BLaER1 treated with 17β-estradiol and CSF1 and Interleukin-3, amounts not matched to agents 10 nM and 100 nM (cell line): ENCODE data around the gene CCDC185.

Source experiments
- H3K27ac ChIP-seq, 11 experiments: shearing (Covaris generic); formaldehyde crosslinking; 2 replicates each; pipeline ENCODE4 v1.8.1; 2022
- H3K27me3 ChIP-seq, 11 experiments: shearing (Covaris generic); formaldehyde crosslinking; 2 replicates each; pipeline ENCODE4 v1.8.1; 2022
- H3K36me3 ChIP-seq, 11 experiments: shearing (Covaris generic); formaldehyde crosslinking; 2 replicates each; pipeline ENCODE4 v1.8.1; 2022
- H3K4me1 ChIP-seq, 10 experiments: shearing (Covaris generic); formaldehyde crosslinking; 2 replicates each; pipeline ENCODE4 v1.8.1; 2022
- H3K4me2 ChIP-seq, 11 experiments: shearing (Covaris generic); formaldehyde crosslinking; 2 replicates each; pipeline ENCODE4 v1.8.1; 2022
- H3K4me3 ChIP-seq, 10 experiments: shearing (Covaris generic); formaldehyde crosslinking; 2 replicates each; pipeline ENCODE4 v1.8.1; 2022
- H3K9ac ChIP-seq, 11 experiments: shearing (Covaris generic); formaldehyde crosslinking; 2 replicates each; pipeline ENCODE4 v1.8.1; 2022
- H3K9me3 ChIP-seq, 11 experiments: shearing (Covaris generic); formaldehyde crosslinking; replicated peaks in 1 of 11; 2 replicates each; pipeline ENCODE4 v1.8.1; 2022
- H4K20me1 ChIP-seq, 11 experiments: shearing (Covaris generic); formaldehyde crosslinking; 2 replicates each; pipeline ENCODE4 v1.8.1; 2022
- Cebpa-rat ChIP-seq, 11 experiments: shearing (Covaris generic); IDR thresholded peaks; 2 replicates each; pipeline ENCODE4 v1.8.1; 2022

The CCDC185 gene

GRCh38 chr1:223405507-223405906, 12.3 kb downstream of the CCDC185 start:
- no peak for TF ChIP-seq Cebpa-rat (IDR thresholded peaks at IDR 0.05)
- Histone ChIP-seq H3K9me3 (peaks cover 0 to 10% (median 0%) of the 10 kb centered on the region in 11 experiments; a peak in 4 of 22 replicates), H3K4me1 (peaks cover 0 to 12% (median 0%) of the 10 kb centered on the region in 10 experiments; a peak in 5 of 20 replicates), H3K36me3 (no peaks in the 10 kb centered on the region), H3K27me3 (no peaks in the 10 kb centered on the region), H3K4me2 (no peak overlapping the region), H3K4me3 (no peak overlapping the region), H4K20me1 (no peaks in the 10 kb centered on the region), H3K27ac (no peak overlapping the region), H3K9ac (no peak overlapping the region)

- Histone ChIP-seq H3K9ac (no peak overlapping the region), H3K27me3 (no peaks in the 10 kb centered on the region), H3K4me2 (no peak overlapping the region), H3K4me1 (peaks cover 0 to 10% (median 0%) of the 10 kb centered on the region in 10 experiments; a peak in 2 of 20 replicates), H3K9me3 (peaks cover 0 to 3% (median 0%) of the 10 kb centered on the region in 11 experiments; a peak in 1 of 22 replicates), H3K4me3 (no peak overlapping the region), H3K36me3 (no peaks in the 10 kb centered on the region), H3K27ac (no peak overlapping the region), H4K20me1 (no peaks in the 10 kb centered on the region)
- TF ChIP-seq Cebpa-rat (IDR thresholded peaks at IDR 0.05), result no peak
These were observed 16.8 kb downstream of the CCDC185 start for GRCh38 chr1:223410036-223410435.

- TF ChIP-seq Cebpa-rat (IDR thresholded peaks at IDR 0.05), result no peak
- no peaks in the 10 kb centered on the region for H3K27me3 ChIP-seq
- H3K9ac ChIP-seq, result no peak overlapping the region
- H3K4me2 ChIP-seq, result peak overlapping the region in 1 of 11 experiments; percentile 40; a peak in 2 of 22 replicates
- H3K27ac ChIP-seq, result no peak overlapping the region
- H4K20me1 ChIP-seq, result no peaks in the 10 kb centered on the region
- no peaks in the 10 kb centered on the region for H3K36me3 ChIP-seq
- H3K4me1 ChIP-seq, result peaks cover 0 to 10% (median 0%) of the 10 kb centered on the region in 10 experiments; a peak in 2 of 20 replicates
- no peak overlapping the region for H3K4me3 ChIP-seq
- H3K9me3 ChIP-seq, result no peaks in the 10 kb centered on the region
These were observed 18.1 kb downstream of the CCDC185 start for GRCh38 chr1:223411309-223411708.

- H4K20me1 ChIP-seq, result no peaks in the 10 kb centered on the region
- H3K9me3 ChIP-seq, result no peaks in the 10 kb centered on the region
- no peak overlapping the region for H3K9ac ChIP-seq
- no peak overlapping the region for H3K4me3 ChIP-seq
- no peak overlapping the region for H3K27ac ChIP-seq
- no peak for TF ChIP-seq Cebpa-rat (IDR thresholded peaks at IDR 0.05)
- no peaks in the 10 kb centered on the region for H3K36me3 ChIP-seq
- peaks cover 0 to 10% (median 0%) of the 10 kb centered on the region in 10 experiments; a peak in 2 of 20 replicates for H3K4me1 ChIP-seq
- no peaks in the 10 kb centered on the region for H3K27me3 ChIP-seq
- 0 out of 22 replicates have a peak overlapping the region, but pooled peaks of 1 of the 11 experiments have one; percentile 40 for H3K4me2 ChIP-seq
These were observed 18.5 kb downstream of the CCDC185 start for GRCh38 chr1:223411710-223412109.

- Histone ChIP-seq H3K4me3 (no peak overlapping the region), H3K27me3 (no peaks in the 10 kb centered on the region), H3K4me2 (no peak overlapping the region), H3K27ac (no peak overlapping the region), H3K36me3 (no peaks in the 10 kb centered on the region), H3K4me1 (peaks cover 0 to 10% (median 0%) of the 10 kb centered on the region in 10 experiments; a peak in 2 of 20 replicates), H3K9ac (no peak overlapping the region), H3K9me3 (no peaks in the 10 kb centered on the region), H4K20me1 (no peaks in the 10 kb centered on the region)
- TF ChIP-seq Cebpa-rat (IDR thresholded peaks at IDR 0.05), result no peak
These were observed 20.0 kb downstream of the CCDC185 start for GRCh38 chr1:223413216-223413615.

- Histone ChIP-seq H3K27ac (no peak overlapping the region), H3K4me3 (no peak overlapping the region), H3K9me3 (no peaks in the 10 kb centered on the region), H3K27me3 (no peaks in the 10 kb centered on the region), H3K36me3 (no peaks in the 10 kb centered on the region), H3K4me1 (no peaks in the 10 kb centered on the region), H3K9ac (no peak overlapping the region), H3K4me2 (no peak overlapping the region), H4K20me1 (no peaks in the 10 kb centered on the region)
- TF ChIP-seq Cebpa-rat (IDR thresholded peaks at IDR 0.05), result no peak
These were observed 24.2 kb downstream of the CCDC185 start for GRCh38 chr1:223417444-223417843.

- no peak for TF ChIP-seq Cebpa-rat (IDR thresholded peaks at IDR 0.05)
- no peaks in the 10 kb centered on the region for H3K4me1 ChIP-seq
- no peaks in the 10 kb centered on the region for H3K9me3 ChIP-seq
- H4K20me1 ChIP-seq, result no peaks in the 10 kb centered on the region
- no peak overlapping the region for H3K27ac ChIP-seq
- no peak overlapping the region for H3K4me3 ChIP-seq
- H3K9ac ChIP-seq, result no peak overlapping the region
- H3K4me2 ChIP-seq, result no peak overlapping the region
- no peaks in the 10 kb centered on the region for H3K27me3 ChIP-seq
- H3K36me3 ChIP-seq, result no peaks in the 10 kb centered on the region
These were observed 24.9 kb downstream of the CCDC185 start for GRCh38 chr1:223417903-223418663.

GRCh38 chr1:223419115-223419514, 25.9 kb downstream of the CCDC185 start:
- H3K27me3 ChIP-seq, result no peaks in the 10 kb centered on the region
- no peak overlapping the region for H3K9ac ChIP-seq
- H3K36me3 ChIP-seq, result no peaks in the 10 kb centered on the region
- no peak overlapping the region for H3K4me3 ChIP-seq
- no peaks in the 10 kb centered on the region for H3K9me3 ChIP-seq
- TF ChIP-seq Cebpa-rat (IDR thresholded peaks at IDR 0.05), result no peak
- no peak overlapping the region for H3K27ac ChIP-seq
- H4K20me1 ChIP-seq, result no peaks in the 10 kb centered on the region
- no peak overlapping the region for H3K4me2 ChIP-seq
- no peaks in the 10 kb centered on the region for H3K4me1 ChIP-seq

- Histone ChIP-seq H3K4me1 (no peaks in the 10 kb centered on the region), H3K4me2 (no peak overlapping the region), H4K20me1 (no peaks in the 10 kb centered on the region), H3K27ac (no peak overlapping the region), H3K36me3 (no peaks in the 10 kb centered on the region), H3K27me3 (no peaks in the 10 kb centered on the region), H3K9me3 (no peaks in the 10 kb centered on the region), H3K9ac (no peak overlapping the region), H3K4me3 (no peak overlapping the region)
- no peak for TF ChIP-seq Cebpa-rat (IDR thresholded peaks at IDR 0.05)
These were observed 26.3 kb downstream of the CCDC185 start for GRCh38 chr1:223419561-223419960.

- Histone ChIP-seq H3K9ac (no peak overlapping the region), H4K20me1 (no peaks in the 10 kb centered on the region), H3K36me3 (no peaks in the 10 kb centered on the region), H3K27me3 (no peaks in the 10 kb centered on the region), H3K27ac (no peak overlapping the region), H3K4me3 (no peak overlapping the region), H3K4me1 (no peaks in the 10 kb centered on the region), H3K4me2 (no peak overlapping the region), H3K9me3 (no peaks in the 10 kb centered on the region)
- TF ChIP-seq Cebpa-rat (IDR thresholded peaks at IDR 0.05), result no peak
These were observed 27.8 kb downstream of the CCDC185 start for GRCh38 chr1:223421025-223421424.
